AML-193 (cell line): ENCODE data around the gene KLHL28.
"Not testable (repeated sequence)": the region's sequence is repeated elsewhere in the genome, so short reads cannot be mapped to it uniquely, and the experiment has no call there.

Experiments used
- DNase-seq, 2 experiments: peaks; one replicate each; lab custom pipeline; 2025; lab: John Stamatoyannopoulos, UW

KLHL28 gene

GRCh38 chr14:44897041-44897844, 64.5 kb downstream of the KLHL28 start:
- DNase-seq, result peak; percentile 77

GRCh38 chr14:44896275-44897040, 65.3 kb downstream of the KLHL28 start:
- DNase-seq, result no peak

DNA sequence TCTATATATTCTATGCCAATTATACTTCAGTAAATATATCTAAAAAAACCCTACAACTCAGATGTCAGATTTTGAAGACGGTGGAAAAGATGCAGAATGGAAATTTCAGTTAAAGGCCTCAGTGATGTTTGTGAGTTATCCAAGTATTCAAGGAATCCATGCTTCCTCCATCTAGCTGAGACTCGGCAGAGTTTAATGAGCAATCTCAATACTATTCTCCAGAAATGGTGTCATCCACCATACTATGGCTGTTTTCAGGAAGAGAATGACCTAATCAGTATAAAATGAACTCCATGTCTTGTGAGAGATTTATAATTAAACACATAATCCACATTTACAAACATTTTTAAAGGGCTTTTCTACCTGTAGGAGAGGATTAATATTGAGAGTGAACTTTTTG, 66.0 kb downstream of the KLHL28 start:
- DNase-seq, result no peak

DNA sequence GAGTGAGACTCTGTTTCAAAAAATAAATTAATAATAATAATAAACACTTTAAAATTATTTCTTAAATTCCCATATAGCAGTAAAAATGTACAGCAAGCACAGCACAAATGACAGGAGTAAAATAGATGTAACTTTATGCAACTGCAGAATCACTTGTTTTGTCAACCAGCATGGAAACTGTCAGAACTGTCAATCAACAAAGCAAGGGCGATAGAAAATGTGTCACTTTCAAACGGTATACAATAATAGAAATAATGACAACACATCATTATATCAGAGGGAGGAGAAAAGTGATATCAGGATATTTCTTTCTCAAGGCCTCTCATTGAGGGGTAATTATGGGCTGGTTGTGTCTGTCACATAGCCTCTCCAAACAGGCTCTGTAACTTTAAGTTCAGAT, 68.2 kb downstream of the KLHL28 start:
- DNase-seq, result no peak

DNA sequence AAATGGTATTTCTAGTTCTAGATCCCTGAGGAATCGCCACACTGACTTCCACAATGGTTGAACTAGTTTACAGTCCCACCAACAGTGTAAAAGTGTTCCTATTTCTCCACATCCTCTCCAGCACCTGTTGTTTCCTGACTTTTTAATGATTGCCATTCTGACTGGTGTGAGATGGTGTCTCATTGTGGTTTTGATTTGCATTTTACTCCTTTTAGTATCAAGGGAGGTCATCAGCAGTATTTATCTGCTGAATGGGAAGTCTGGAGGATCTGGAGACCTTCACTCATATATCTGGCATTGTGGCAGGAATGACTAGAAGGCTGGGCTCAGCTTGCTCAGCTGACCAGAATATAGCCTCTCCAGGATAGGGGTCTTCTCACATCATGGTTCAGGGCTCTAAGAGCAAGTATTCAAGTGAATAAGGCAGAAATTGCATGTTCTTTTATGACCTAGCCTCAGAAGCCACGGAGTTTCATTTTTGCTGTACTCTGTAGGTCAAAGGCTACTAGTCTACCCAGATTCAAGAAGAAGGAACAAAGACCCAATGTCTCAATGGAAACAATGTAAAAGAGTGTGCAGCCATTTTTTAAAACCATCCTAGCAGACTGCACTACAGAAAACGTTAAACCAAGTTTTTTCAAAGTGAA, 69.9 kb downstream of the KLHL28 start:
- not testable (repeated sequence) for DNase-seq

DNA sequence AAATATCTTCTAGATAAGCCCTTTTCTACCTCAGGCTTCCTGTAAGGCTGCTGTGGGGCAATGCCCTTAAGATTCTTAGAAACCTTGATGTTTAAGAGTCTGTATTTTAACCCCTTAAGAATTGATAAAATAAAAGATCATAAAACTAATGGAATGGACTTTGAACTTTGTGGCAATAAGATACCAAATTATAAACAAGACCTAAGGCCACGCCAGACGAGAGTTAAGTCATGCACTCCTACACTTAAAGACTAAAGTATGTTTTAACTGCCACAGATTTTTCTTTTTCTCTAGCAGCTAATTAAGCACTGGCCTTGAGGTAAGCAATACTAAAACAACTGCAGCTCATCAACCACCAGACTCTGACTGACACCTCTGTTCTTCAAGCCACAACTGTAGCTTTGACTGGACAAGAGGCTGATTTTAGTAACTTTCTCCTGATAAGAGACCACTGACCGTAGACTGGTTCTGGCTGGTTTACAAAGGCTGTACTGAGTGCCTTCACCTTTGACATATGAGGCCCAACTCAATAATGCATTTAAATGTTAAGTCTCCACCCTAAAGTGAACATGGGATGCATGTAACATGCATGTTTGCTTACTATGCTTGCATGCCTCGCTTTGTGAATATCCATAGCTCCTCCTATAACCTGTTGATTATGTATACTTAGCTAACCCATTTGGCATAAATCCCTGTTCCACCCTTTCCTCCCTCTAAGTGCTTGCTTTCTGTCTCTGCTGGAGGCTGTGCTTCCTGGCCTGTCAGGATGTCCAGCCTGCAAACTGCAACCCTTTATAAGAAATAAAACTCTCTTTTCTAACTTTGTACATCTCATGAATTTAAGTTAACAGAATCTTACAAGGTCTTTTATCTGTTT, 71.9 kb downstream of the KLHL28 start:
- no peak for DNase-seq

- no peak for DNase-seq
Observed at GRCh38 chr14:44887596-44887955, 74.2 kb downstream of the KLHL28 start.

DNA sequence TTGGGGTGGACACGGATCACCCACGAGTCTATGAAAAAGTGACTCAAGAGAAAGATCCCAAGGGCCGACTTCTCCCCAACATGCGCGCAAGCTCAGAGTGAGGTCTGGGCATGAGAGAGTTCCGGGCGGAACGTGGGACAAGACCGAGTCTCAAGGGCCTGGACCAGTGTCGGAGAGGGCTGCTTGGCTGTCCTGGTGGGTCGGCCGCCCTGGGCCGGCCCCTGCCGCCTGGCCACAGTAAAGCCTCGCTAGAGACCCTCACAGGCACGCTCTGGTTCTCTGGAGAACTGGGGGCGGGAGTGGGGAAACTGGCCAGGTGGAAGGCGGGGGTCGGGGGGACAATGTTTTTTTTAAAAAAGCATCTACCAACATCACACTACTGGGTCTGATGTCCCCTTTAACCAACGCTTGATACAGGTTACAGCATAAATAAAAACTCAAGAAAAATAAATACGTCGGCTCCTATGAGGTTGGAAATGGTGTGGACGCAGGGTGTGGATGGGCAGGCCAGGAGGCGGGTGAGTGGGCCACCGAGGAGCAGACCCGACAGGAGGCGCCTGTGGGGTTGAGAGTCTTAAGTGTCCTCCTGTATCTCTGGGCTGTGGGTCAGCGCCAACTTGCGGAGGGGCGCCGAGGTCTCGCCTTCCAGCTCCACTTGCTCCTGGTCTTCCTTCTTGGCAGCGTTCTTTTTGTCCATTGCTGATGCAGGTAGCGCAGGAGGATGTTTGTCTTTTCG, 74.7 kb downstream of the KLHL28 start:
- no peak for DNase-seq

- no peak for DNase-seq
Observed at GRCh38 chr14:44880791-44881190, 81.0 kb downstream of the KLHL28 start.
